OCI-LY7 (cell line): ENCODE data around the gene FLCN. TPM values are rescaled to one million over a fixed set of nuclear protein-coding genes. Genes with fewer than 3 reads are reported as not detected.

Experiments used
- Bru-seq: library from RNA; stranded (reverse); fragments of 400-500 nt; gene quantifications from one replicate; lab custom pipeline; 2021; lab: Mats Ljungman, UMichigan
- BruChase-seq, 2 experiments: library from RNA; stranded (reverse); fragments of 400-500 nt; gene quantifications; one replicate each; lab custom pipeline; 2021; lab: Mats Ljungman, UMichigan
- BruUV-seq: library from RNA; stranded (reverse); fragments of 400-500 nt; replicated peaks from 2 replicates; lab custom pipeline; 2021; lab: Mats Ljungman, UMichigan
- CTCF ChIA-PET: fragments of 300-600 bp; sonication (Branson Sonifier 250); formaldehyde crosslinking; loops from one replicate; lab custom pipeline; 2022; ENCODE audit warnings: antibody characterized with exemption; ENCODE audit not compliant: unreplicated experiment; lab: Charles Lee
- POLR2A ChIA-PET: fragments of 300-600 bp; sonication (Branson Sonifier 250); formaldehyde crosslinking; loops from one replicate; lab custom pipeline; 2022; ENCODE audit warnings: antibody characterized with exemption; lab: Charles Lee
- DNase-seq: peaks from one replicate; pipeline ENCODE4 v3.0.0-alpha.2; 2015; ENCODE audit warnings: low spot score
- H2AFZ ChIP-seq: fragments of 200-600 bp; sonication (generic), shearing (Covaris generic); 2 replicates; pipeline ENCODE4 v1.6.1; 2014; ENCODE audit warnings: mild to moderate bottlenecking, antibody characterized with exemption, low read length, moderate library complexity
- H3K27ac ChIP-seq: fragments of 200-600 bp; sonication (generic); 2 replicates; pipeline ENCODE4 v1.5.1; 2014; ENCODE audit warnings: mixed run types, low read depth, mild to moderate bottlenecking, moderate library complexity, low read length, inconsistent platforms; ENCODE audit not compliant: poor library complexity, severe bottlenecking
- H3K36me3 ChIP-seq: fragments of 200-600 bp; sonication (generic); 2 replicates; pipeline ENCODE4 v1.6.1; 2014; ENCODE audit warnings: mild to moderate bottlenecking, antibody characterized with exemption, low read length, moderate library complexity, mixed read lengths; ENCODE audit not compliant: insufficient read depth
- H3K4me1 ChIP-seq: fragments of 200-600 bp; sonication (generic); 2 replicates; pipeline ENCODE4 v1.5.1; 2014; ENCODE audit warnings: mild to moderate bottlenecking, low read length; ENCODE audit not compliant: insufficient read depth, poor library complexity, severe bottlenecking
- H3K4me2 ChIP-seq: fragments of 200-600 bp; sonication (generic); 2 replicates; pipeline ENCODE4 v1.6.1; 2014; ENCODE audit warnings: mild to moderate bottlenecking, low read length
- H3K4me3 ChIP-seq: fragments of 200-600 bp; sonication (generic); 2 replicates; pipeline ENCODE4 v1.5.1; 2014; ENCODE audit warnings: mild to moderate bottlenecking, low read depth, low read length; ENCODE audit not compliant: poor library complexity, severe bottlenecking
- H3K79me2 ChIP-seq: fragments of 200-600 bp; sonication (generic); 2 replicates; pipeline ENCODE4 v1.6.1; 2016; ENCODE audit warnings: low read depth, mild to moderate bottlenecking, low read length, moderate library complexity, mixed read lengths; ENCODE audit not compliant: insufficient read depth
- H3K9me2 ChIP-seq: fragments of 200-600 bp; sonication (generic); 2 replicates; pipeline ENCODE4 v1.6.1; 2016; ENCODE audit warnings: mild to moderate bottlenecking, low read length, mixed read lengths; ENCODE audit not compliant: insufficient read depth
- H3K9me3 ChIP-seq: fragments of 200-600 bp; sonication (generic); 2 replicates; pipeline ENCODE4 v1.6.1; 2014; ENCODE audit warnings: mild to moderate bottlenecking, mixed run types, low read length, mixed read lengths
- H4K20me1 ChIP-seq: fragments of 200-600 bp; sonication (generic); 2 replicates; pipeline ENCODE4 v1.6.1; 2014; ENCODE audit warnings: mild to moderate bottlenecking, antibody characterized with exemption, low read length, moderate library complexity, mixed read lengths; ENCODE audit not compliant: insufficient read depth
- CTCF ChIP-seq: fragments of 200-600 bp; sonication (generic); conservative IDR thresholded peaks from 2 replicates; pipeline ENCODE4 v1.5.1; 2014; ENCODE audit warnings: mild to moderate bottlenecking, antibody characterized with exemption, low read length, moderate library complexity, mixed read lengths
- EZH2phosphoT487 ChIP-seq: fragments of 200-600 bp; sonication (generic); IDR thresholded peaks from 2 replicates; pipeline ENCODE4 v1.6.1; 2018; ENCODE audit warnings: low read depth, borderline replicate concordance, mild to moderate bottlenecking, mixed run types, antibody characterized with exemption, low read length, moderate library complexity, mixed read lengths
- intact Hi-C: fragments of 100-400 bp; cut with micrococcal nuclease; formaldehyde crosslinking; loops from one replicate; pipeline ENCODE4 v1.10.0; 2022; ENCODE audit not compliant: unreplicated experiment
- long read RNA-seq: library from polyadenylated mRNA; stranded (forward); transcript quantifications from one replicate; pipeline ENCODE4 v2.0.0, GENCODE V29; 2022
- total RNA-seq, 2 experiments: library from RNA; depleted of rRNA in 1 of 2; stranded (reverse); fragments of >200 nt in 1 of 2; shearing (Covaris generic) in 1 of 2; gene quantifications; 2 replicates each; pipeline ENCODE4 v1.2.3, GENCODE V29; 2014 to 2022

The FLCN gene
- total RNA-seq (2014; rRNA removed; shearing (Covaris generic)) (12.9 and 20.9 TPM in 2 replicates), total RNA-seq (2022) (18.1 and 20.5 TPM in 2 replicates), Bru-seq, nascent RNA (percentile 53 among the genes with signal in this experiment), BruChase-seq, experiment 1, labeled RNA remaining after a 6-hour chase (percentile 66 among the genes with signal in this experiment), BruChase-seq, experiment 2, labeled RNA remaining after a 2-hour chase (percentile 78 among the genes with signal in this experiment)
- long read RNA-seq, partial matches to known transcripts, result 0 of 4 reads
- long read RNA-seq, other reads (novel, unspliced or antisense), result 1 of 4 reads

GRCh38 chr17:17237026-17237799 is at the start of gene FLCN:
TSS of gene FLCN (minus strand) at chr17:17237168. CDS start at chr17:17228137, 9,031 bp downstream.
- Histone ChIP-seq H3K9me3 (no peaks in the 10 kb centered on the region), H3K4me1 (peaks cover 22% of the 10 kb centered on the region), H3K4me2 (peak within 1 kb of the TSS; percentile 76), H3K79me2 (peaks cover 12% of the 10 kb centered on the region; the same call in 1 of the 2 replicates), H4K20me1 (no peaks in the 10 kb centered on the region), H3K4me3 (peak within 1 kb of the TSS; percentile 86), H3K27ac (peak within 1 kb of the TSS; percentile 40), H3K9me2 (no peaks in the 10 kb centered on the region), H3K36me3 (no peaks in the 10 kb centered on the region), H2AFZ (peak within 1 kb of the TSS; percentile 63)
- TF ChIP-seq CTCF (no peak), EZH2phosphoT487 (no peak)
- peak; percentile 92 for DNase-seq
- ChIA-PET CTCF (no interaction called here), POLR2A (interaction anchor here (0.7 kb wide), 1 partner anchor 194 kb away, joined by 3 read pairs; no protein-coding TSS in a partner anchor)
- no TSS peak for BruUV-seq
- intact Hi-C loops, result loop anchor here (2.0 to 5.0 kb wide), 2 partner anchors 68 to 585 kb away; partner anchors contain the start of gene ZNF624

- DNase-seq, result no peak
- H4K20me1 ChIP-seq, result no peaks in the 10 kb centered on the region
- no peak overlapping the region for H3K4me2 ChIP-seq
- ChIA-PET CTCF (no interaction called here), POLR2A (interaction anchor here (0.6 kb wide), 1 partner anchor 396 kb away, joined by 3 read pairs; no protein-coding TSS in a partner anchor)
- TF ChIP-seq EZH2phosphoT487 (no peak), CTCF (no peak)
- peaks cover 7% of the 10 kb centered on the region for H3K4me1 ChIP-seq
- no peak overlapping the region for H2AFZ ChIP-seq
- H3K4me3 ChIP-seq, result no peak overlapping the region
- BruUV-seq, result no TSS peak
- no peaks in the 10 kb centered on the region for H3K36me3 ChIP-seq
- no peak overlapping the region for H3K27ac ChIP-seq
- H3K79me2 ChIP-seq, result no peaks in the 10 kb centered on the region; the same call in 1 of the 2 replicates
- H3K9me2 ChIP-seq, result no peaks in the 10 kb centered on the region
- intact Hi-C loops, result no loop called here
- no peaks in the 10 kb centered on the region for H3K9me3 ChIP-seq
These were observed 49.0 kb upstream of the FLCN start for GRCh38 chr17:17285951-17286350.
